HL-60 (cell line): ENCODE measurements around the gene FRAS1.
"Not testable (repeated sequence)": the region's sequence is repeated elsewhere in the genome, so short reads cannot be mapped to it uniquely, and the experiment has no call there.

Experiments
- CTCF ChIP-seq: IDR thresholded peaks from one replicate; pipeline ENCODE4 v1.5.1; 2011; ENCODE audit warnings: low read length, control low read depth, inconsistent platforms; ENCODE audit not compliant: insufficient read depth
- POLR2AphosphoS5 ChIP-seq: IDR thresholded peaks from 2 replicates; pipeline ENCODE4 v1.6.1; 2012; ENCODE audit warnings: low read depth
- REST ChIP-seq: IDR thresholded peaks from 2 replicates; pipeline ENCODE4 v1.6.1; 2012; ENCODE audit warnings: low read depth; ENCODE audit not compliant: insufficient replicate concordance

GRCh38 chr4:78275450-78275849 is 218.3 kb downstream of the FRAS1 start:
- TF ChIP-seq CTCF, POLR2AphosphoS5, REST: not testable (repeated sequence)
